Loucy (cell line): ENCODE measurements around the gene HTRA3.

Source experiments
- H2AFZ ChIP-seq: fragments of 200-600 bp; sonication (generic); 2 replicates; pipeline ENCODE4 v1.6.0; 2016; ENCODE audit warnings: antibody characterized with exemption, mild to moderate bottlenecking, low read length, moderate library complexity
- H3F3A ChIP-seq: fragments of 200-600 bp; 2 replicates; pipeline ENCODE4 v1.6.0; 2016; ENCODE audit warnings: antibody characterized with exemption, low read depth, mild to moderate bottlenecking
- H3K27me3 ChIP-seq: fragments of 200-600 bp; sonication (generic); 2 replicates; pipeline ENCODE4 v1.6.1; 2014; ENCODE audit warnings: low read length, mild to moderate bottlenecking; ENCODE audit not compliant: insufficient read depth, poor library complexity, severe bottlenecking
- H3K36me3 ChIP-seq: fragments of 200-600 bp; sonication (generic); 2 replicates; pipeline ENCODE4 v1.6.1; 2016; ENCODE audit warnings: low read length; ENCODE audit not compliant: insufficient read depth
- H3K4me1 ChIP-seq: fragments of 200-600 bp; sonication (generic); 2 replicates; pipeline ENCODE4 v1.5.1; 2014; ENCODE audit warnings: low read length, mild to moderate bottlenecking; ENCODE audit not compliant: insufficient read depth, poor library complexity, severe bottlenecking
- H3K4me2 ChIP-seq: fragments of 200-600 bp; sonication (generic); 2 replicates; pipeline ENCODE4 v1.6.0; 2014; ENCODE audit warnings: antibody characterized with exemption, low read length, low read depth, mild to moderate bottlenecking; ENCODE audit not compliant: poor library complexity, severe bottlenecking
- H3K4me3 ChIP-seq: fragments of 200-600 bp; sonication (generic); 2 replicates; pipeline ENCODE4 v1.5.1; 2014; ENCODE audit warnings: low read length, mild to moderate bottlenecking, mixed read lengths; ENCODE audit not compliant: poor library complexity, severe bottlenecking
- H3K79me2 ChIP-seq: fragments of 200-600 bp; sonication (generic); 2 replicates; pipeline ENCODE4 v1.6.1; 2014; ENCODE audit warnings: low read length; ENCODE audit not compliant: insufficient read depth
- H3K9ac ChIP-seq: fragments of 200-600 bp; sonication (generic); 2 replicates; pipeline ENCODE4 v1.6.0; 2014; ENCODE audit warnings: mild to moderate bottlenecking, low read depth, low read length, moderate library complexity; ENCODE audit not compliant: poor library complexity, severe bottlenecking
- H3K9me2 ChIP-seq: fragments of 200-600 bp; sonication (generic); replicated peaks from 2 replicates; pipeline ENCODE4 v1.6.1; 2016; ENCODE audit warnings: low read depth, low read length, mixed read lengths
- H3K9me3 ChIP-seq: fragments of 200-600 bp; sonication (generic); 2 replicates; pipeline ENCODE4 v1.6.1; 2014; ENCODE audit warnings: mild to moderate bottlenecking, antibody characterized with exemption, low read length, low read depth; ENCODE audit not compliant: insufficient read depth
- H4K20me1 ChIP-seq: fragments of 200-600 bp; sonication (generic); 2 replicates; pipeline ENCODE4 v1.6.0; 2014; ENCODE audit warnings: antibody characterized with exemption, low read length, mild to moderate bottlenecking; ENCODE audit not compliant: insufficient read depth, poor library complexity, severe bottlenecking
- EZH2phosphoT487 ChIP-seq: fragments of 200-600 bp; IDR thresholded peaks from 2 replicates; pipeline ENCODE4 v1.6.1; 2018; ENCODE audit warnings: antibody characterized with exemption, mild to moderate bottlenecking, moderate library complexity, borderline replicate concordance
- TF ChIP-seq, protein P1 (sequence below): fragments of 200-600 bp; sonication (generic); conservative IDR thresholded peaks from 2 replicates; pipeline ENCODE4 v1.5.1; 2014; ENCODE audit warnings: mild to moderate bottlenecking, antibody characterized with exemption, low read length

The HTRA3 gene

DNA sequence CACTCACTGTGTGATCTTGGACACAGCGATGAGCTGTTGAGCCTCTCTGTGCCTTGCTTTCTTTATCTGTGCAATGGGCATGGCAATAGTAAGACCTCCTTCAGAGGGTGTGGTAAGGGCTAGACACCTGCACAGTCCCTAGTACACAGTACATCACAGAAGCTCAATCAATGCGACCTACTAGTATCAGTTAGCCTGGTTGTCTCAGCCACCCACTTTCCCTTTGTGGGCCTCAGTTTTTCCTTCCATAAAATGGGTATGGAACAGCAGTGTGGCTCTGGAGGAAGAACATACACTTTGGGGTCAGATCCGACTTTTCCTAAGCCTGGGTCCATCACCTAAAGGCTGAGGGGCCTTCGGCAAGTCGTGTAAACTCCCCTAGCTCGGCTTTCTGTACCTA lies 3.5 kb upstream of the HTRA3 start:
- Histone ChIP-seq H3K4me3 (no peak overlapping the region), H3K79me2 (no peaks in the 10 kb centered on the region), H3K4me1 (no peaks in the 10 kb centered on the region), H3K4me2 (no peak overlapping the region), H3K27me3 (no peaks in the 10 kb centered on the region), H3K9me2 (no peaks in the 10 kb centered on the region), H3K9ac (no peak overlapping the region), H3K9me3 (no peaks in the 10 kb centered on the region), H2AFZ (no peak overlapping the region), H4K20me1 (no peaks in the 10 kb centered on the region), H3K36me3 (no peaks in the 10 kb centered on the region), H3F3A (no peaks in the 10 kb centered on the region)
- no peak for TF ChIP-seq EZH2phosphoT487
- TF ChIP-seq, protein P1, sequence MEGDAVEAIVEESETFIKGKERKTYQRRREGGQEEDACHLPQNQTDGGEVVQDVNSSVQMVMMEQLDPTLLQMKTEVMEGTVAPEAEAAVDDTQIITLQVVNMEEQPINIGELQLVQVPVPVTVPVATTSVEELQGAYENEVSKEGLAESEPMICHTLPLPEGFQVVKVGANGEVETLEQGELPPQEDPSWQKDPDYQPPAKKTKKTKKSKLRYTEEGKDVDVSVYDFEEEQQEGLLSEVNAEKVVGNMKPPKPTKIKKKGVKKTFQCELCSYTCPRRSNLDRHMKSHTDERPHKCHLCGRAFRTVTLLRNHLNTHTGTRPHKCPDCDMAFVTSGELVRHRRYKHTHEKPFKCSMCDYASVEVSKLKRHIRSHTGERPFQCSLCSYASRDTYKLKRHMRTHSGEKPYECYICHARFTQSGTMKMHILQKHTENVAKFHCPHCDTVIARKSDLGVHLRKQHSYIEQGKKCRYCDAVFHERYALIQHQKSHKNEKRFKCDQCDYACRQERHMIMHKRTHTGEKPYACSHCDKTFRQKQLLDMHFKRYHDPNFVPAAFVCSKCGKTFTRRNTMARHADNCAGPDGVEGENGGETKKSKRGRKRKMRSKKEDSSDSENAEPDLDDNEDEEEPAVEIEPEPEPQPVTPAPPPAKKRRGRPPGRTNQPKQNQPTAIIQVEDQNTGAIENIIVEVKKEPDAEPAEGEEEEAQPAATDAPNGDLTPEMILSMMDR, result no peak

DNA sequence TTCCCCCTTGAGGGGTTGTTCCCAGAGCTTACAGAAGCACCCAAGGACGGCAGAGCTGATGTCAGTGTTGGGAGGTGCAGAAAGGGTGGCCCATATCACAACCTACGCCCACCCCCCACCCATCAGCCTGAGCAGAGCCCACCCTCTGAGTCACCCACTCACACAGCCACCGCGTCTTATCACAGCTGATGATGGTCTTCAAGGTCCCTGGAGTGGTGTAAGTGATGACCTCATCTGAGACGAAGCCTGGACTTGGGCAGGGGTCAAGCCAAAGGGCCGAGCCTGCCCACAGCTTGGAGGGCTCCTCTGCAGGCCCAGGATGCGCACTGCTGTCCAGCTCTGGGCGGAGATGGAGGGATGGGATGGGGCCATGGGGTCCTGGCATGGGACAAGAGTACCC lies 3.0 kb upstream of the HTRA3 start:
- no peaks in the 10 kb centered on the region for H4K20me1 ChIP-seq
- no peak for TF ChIP-seq EZH2phosphoT487
- TF ChIP-seq, protein P1, result no peak
- H3K36me3 ChIP-seq, result no peaks in the 10 kb centered on the region
- H3K27me3 ChIP-seq, result no peaks in the 10 kb centered on the region
- no peak overlapping the region for H3K4me3 ChIP-seq
- H3F3A ChIP-seq, result no peaks in the 10 kb centered on the region
- no peaks in the 10 kb centered on the region for H3K9me3 ChIP-seq
- no peaks in the 10 kb centered on the region for H3K79me2 ChIP-seq
- no peak overlapping the region for H3K4me2 ChIP-seq
- no peaks in the 10 kb centered on the region for H3K4me1 ChIP-seq
- no peak overlapping the region for H3K9ac ChIP-seq
- no peak overlapping the region for H2AFZ ChIP-seq
- H3K9me2 ChIP-seq, result no peaks in the 10 kb centered on the region

DNA sequence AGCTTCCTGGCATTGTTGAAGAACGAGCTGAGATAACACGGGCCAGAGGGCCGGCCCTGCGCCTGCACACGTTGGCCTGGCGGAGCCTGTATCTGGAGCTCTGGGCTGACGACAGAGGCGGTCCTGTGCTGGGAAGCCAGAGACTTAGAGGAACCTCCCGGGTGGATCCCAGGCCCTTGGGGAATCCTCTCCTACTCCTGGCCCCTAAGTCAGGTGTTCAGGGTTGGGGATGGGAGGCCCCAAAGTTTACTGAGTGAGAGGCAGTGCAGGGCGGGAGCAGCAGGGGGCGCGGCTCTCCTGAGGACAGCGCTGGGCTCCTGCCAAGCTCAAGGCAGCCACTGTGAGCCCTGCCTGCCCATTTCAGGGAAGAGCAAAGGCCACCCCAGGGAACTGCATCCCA lies 2.5 kb upstream of the HTRA3 start:
- Histone ChIP-seq H3K36me3 (no peaks in the 10 kb centered on the region), H3F3A (no peaks in the 10 kb centered on the region), H4K20me1 (no peaks in the 10 kb centered on the region), H3K4me1 (no peaks in the 10 kb centered on the region), H3K79me2 (no peaks in the 10 kb centered on the region), H3K9me2 (no peaks in the 10 kb centered on the region), H3K4me2 (no peak overlapping the region), H3K9me3 (no peaks in the 10 kb centered on the region), H3K27me3 (no peaks in the 10 kb centered on the region), H3K4me3 (no peak overlapping the region), H2AFZ (no peak overlapping the region), H3K9ac (no peak overlapping the region)
- TF ChIP-seq, protein P1, result peak; percentile 49
- TF ChIP-seq EZH2phosphoT487, result no peak
